Adrenal gland (tissue), 5 donors: ENCODE results near the gene TICAM1.
"Not testable (repeated sequence)": the region's sequence is repeated elsewhere in the genome, so short reads cannot be mapped to it uniquely, and the experiment has no call there.

Source experiments
- POLR2A ChIP-seq, 2 donors: fragments of 450-650 bp; IDR thresholded peaks; one replicate each; pipeline ENCODE4 v1.6.1; 2017; ENCODE audit warnings: antibody characterized with exemption in 2 of 2, mild to moderate bottlenecking in 2 of 2, moderate library complexity in 1 of 2
- TF ChIP-seq, protein P1 (sequence below), 6 experiments: fragments of 450-650 bp in 4 of 6; fragments of 200-600 bp in 2 of 6; sonication (generic) in 1 of 6; IDR thresholded peaks; 1 replicate in 5 of 6; 2 replicates in 1 of 6; pipeline versions ENCODE4 v1.5.1 to v1.8.0; 2016 to 2021; ENCODE audit warnings: antibody characterized with exemption in 6 of 6, mild to moderate bottlenecking in 2 of 6, moderate library complexity in 1 of 6
- donor health status: DM: no; HTN: no; CAD: no.

GRCh38 chr19:4853506-4853905 lies 22.0 kb upstream of the TICAM1 start:
- not testable (repeated sequence) for TF ChIP-seq POLR2A (IDR thresholded peaks at IDR 0.05)
- TF ChIP-seq, protein P1, sequence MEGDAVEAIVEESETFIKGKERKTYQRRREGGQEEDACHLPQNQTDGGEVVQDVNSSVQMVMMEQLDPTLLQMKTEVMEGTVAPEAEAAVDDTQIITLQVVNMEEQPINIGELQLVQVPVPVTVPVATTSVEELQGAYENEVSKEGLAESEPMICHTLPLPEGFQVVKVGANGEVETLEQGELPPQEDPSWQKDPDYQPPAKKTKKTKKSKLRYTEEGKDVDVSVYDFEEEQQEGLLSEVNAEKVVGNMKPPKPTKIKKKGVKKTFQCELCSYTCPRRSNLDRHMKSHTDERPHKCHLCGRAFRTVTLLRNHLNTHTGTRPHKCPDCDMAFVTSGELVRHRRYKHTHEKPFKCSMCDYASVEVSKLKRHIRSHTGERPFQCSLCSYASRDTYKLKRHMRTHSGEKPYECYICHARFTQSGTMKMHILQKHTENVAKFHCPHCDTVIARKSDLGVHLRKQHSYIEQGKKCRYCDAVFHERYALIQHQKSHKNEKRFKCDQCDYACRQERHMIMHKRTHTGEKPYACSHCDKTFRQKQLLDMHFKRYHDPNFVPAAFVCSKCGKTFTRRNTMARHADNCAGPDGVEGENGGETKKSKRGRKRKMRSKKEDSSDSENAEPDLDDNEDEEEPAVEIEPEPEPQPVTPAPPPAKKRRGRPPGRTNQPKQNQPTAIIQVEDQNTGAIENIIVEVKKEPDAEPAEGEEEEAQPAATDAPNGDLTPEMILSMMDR (IDR thresholded peaks at IDR 0.05), result not testable (repeated sequence)
